ENCODE measurements around the gene ASB5. TPM values are rescaled to one million over a fixed set of nuclear protein-coding genes. Genes with fewer than 3 reads are reported as not detected.

Gene ASB5
- total RNA-seq, 8 experiments from 2014 or later: 0.28 to 0.33 TPM; not detected in 6

Other genes with a start within 250 kb of the ASB5 start
- 10 to 100 TPM in 4 of 8 experiments, 1 to 10 TPM in 4; 1.3 to 23.5 (median 12.8) TPM for gene WDR17, start 203.4 kb downstream of the ASB5 start, total RNA-seq
- gene SPATA4, start 73.6 kb downstream of the ASB5 start, total RNA-seq: 1 to 10 TPM in 2 of 8 experiments, under 1 TPM in 4, not detected in 2; 0.50 to 1.5 (median 0.73) TPM
- 10 to 100 TPM; 46.2 to 83.5 (median 58.5) TPM for gene SPCS3, start 50.7 kb upstream of the ASB5 start, total RNA-seq

Measured in motor neuron (in vitro differentiated cells).